HG03108 (cell line): ENCODE measurements around the gene TFEB.

ENCODE experiments used
- ATAC-seq: cut with Tn5 transposase; IDR thresholded peaks from one replicate; pipeline ENCODE4 v1.9.1; 2021; ENCODE audit warnings: moderate library complexity; ENCODE audit not compliant: unreplicated experiment

TFEB gene

GRCh38 chr6:41739041-41739440, 3.6 kb upstream of the TFEB start:
- no peak for ATAC-seq

- ATAC-seq, result no peak
These were observed 2.3 kb upstream of the TFEB start for GRCh38 chr6:41737591-41738130.

GRCh38 chr6:41736800-41737555, 1.6 kb upstream of the TFEB start:
- no peak for ATAC-seq

DNA sequence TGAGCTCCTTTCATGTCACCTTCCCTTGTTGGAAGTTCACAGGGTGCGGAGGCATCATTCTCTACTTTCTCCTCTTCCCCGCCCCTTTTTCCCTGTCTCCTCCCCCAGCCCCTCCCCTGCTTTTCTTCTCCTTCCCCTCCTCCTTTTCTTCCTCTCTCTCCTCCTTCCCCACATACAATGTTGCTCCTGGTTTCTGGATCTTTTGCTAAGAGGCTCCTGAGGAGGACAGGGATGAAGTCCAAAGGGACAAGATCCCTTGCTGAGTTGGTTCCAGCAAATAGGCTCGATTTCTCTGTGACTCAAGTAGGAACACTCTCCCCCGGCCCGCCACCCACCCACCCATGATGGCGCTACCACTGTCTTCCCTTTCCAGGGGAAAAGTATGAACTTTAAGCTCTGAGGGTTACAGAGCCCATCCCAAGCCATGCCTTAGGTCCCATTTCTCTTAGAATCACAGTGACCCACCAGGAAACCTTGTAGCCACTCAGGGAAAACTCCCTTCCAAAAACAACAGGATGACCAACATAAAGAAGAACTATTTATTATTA, 852 bp upstream of the TFEB start:
- ATAC-seq, result no peak

DNA sequence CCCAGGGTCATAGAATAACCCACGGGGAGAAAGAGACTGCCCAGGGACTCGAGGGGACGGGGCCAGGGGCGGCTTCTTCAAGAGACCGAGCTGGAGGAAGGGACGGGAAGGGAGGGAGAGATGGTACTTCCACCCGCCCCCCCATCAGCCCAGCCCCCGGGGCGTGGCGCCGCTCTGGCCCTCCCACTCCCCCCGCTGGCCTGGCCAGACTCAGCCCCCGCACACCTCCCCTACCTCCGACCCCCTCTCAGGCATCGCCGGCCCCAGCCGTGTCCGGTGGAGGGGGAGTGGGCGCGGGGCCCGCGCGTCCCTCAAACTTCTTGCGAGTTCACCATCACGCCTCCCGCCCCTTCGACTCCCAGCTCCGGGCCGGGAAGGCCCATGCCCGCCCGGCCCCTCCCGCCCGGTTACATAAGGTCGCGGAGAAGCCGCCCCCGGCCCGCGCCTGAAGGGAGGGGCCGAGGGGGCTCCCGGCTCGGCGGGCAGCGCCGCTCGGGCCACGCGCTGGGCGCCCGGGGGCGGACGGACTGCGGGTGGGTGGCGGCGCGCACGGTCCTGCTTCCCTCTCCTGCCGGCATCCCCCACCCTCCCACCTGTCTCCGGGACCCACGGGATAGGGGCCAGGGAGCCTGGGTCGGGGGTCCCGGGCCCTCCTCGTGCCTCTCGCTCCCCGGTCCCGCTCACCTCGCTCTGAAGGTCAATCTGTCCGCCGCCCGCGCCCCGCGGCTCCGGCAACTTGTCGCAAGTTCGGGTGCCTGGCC, 562 bp downstream of the TFEB start:
- peak; percentile 17 for ATAC-seq

GRCh38 chr6:41733707-41734665, 1.4 kb downstream of the TFEB start:
- peak; percentile 37 for ATAC-seq

GRCh38 chr6:41733360-41733706, 2.1 kb downstream of the TFEB start:
- no peak for ATAC-seq

- peak; percentile 30 for ATAC-seq
These were observed 2.6 kb downstream of the TFEB start for GRCh38 chr6:41732591-41733359.

GRCh38 chr6:41732149-41732548, 3.3 kb downstream of the TFEB start:
- ATAC-seq, result no peak

- ATAC-seq, result no peak
These were observed 3.8 kb downstream of the TFEB start for GRCh38 chr6:41731561-41732086.

- no peak for ATAC-seq
These were observed 4.6 kb downstream of the TFEB start for GRCh38 chr6:41730531-41731436.

DNA sequence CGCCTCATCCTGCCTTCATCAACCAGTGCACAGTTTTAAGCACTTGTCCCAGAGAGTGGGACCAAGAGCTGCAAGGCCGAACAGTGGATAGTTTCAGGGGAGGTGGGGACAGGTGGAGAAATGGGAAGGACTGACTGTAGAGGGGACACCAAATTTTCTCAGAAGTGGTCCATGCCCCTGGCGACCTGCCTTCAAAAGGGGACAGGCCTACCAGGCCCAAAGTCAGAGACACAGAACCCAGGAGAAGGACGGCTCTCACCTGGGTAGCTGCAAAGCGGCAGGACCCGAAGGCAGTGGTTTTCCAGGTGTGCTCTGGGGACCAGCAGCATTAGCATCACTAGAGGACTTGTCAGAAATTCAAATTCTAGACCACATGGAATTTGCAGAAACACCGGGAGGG, 5.8 kb downstream of the TFEB start:
- no peak for ATAC-seq

DNA sequence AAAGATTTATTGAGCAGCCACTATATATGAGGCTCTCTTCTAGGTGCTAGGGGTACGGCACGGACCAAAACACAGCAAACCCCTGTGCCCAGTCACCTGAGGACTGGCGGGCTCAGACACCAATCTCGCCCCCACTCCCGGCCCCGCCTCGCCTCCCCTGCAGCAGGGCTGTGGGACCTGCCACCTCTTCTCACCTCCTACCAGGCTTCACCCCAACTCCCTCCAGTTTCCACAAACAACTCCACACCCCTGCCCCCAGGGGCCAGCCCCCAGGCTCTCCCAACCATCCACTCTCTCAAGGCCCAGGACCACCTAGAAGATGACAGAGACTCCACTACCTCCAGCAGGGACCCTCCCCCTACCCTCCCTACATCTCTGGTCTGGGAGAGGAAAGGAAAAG, 6.5 kb downstream of the TFEB start:
- no peak for ATAC-seq

DNA sequence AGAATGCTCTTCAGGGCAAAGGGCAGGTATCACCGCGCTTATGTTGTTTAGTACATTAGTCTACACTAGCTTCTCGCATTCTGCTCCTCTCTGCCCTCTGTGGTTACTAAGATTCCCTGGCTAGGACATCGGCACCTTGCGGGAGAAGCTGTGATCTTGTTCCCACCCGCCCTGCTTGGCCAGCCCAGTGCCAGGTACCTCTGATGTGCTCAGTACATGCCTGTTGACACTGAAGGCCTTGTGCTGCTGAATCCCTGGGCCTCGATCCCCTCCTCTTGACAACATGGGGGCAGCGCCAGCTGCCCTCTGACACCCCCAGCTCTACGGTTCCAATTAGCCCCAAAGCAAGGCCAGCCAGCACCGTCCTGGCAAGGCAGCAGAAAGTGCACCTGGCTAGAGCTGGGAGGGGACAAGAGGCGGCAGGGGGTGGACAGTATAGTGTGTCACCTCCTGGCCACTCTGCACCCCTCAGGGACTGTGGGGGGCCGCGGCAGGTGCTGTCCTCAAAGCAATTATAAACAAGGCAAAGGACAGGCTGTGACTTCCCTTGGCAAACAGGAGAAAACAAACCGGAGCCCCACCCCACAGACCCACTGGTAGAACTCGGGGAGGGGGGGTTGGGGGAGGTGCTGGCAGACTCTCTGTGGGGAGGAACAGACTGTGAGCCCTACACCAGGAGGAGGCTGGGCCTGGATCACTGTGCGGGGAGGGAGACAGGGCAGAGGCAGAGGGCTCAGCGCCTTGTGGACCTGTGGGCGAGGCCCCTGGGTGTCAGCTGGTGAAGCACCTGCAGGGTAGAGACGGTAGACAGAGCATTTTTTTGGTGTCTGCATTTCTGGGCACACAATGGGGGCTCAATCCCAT, 7.1 kb downstream of the TFEB start:
- no peak for ATAC-seq

DNA sequence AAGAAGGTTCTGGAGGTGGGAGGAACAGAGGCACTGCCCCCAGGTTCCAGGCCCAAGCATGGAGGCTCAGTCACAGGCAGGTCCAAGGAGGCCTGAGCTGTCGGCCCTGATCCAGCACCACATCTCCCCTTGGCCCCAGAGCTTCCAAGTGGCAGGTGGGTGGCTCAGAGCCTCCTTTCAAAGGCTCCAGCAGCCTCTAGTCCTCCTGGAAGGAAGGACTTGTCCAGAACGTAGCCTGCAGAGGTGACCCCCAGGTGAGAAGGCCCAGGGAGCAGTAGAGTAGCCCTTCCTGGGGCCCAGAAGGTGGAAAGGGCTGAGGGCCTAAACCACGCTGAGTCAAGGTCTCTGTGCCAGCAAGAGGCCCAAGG, 7.7 kb downstream of the TFEB start:
- ATAC-seq, result no peak

DNA sequence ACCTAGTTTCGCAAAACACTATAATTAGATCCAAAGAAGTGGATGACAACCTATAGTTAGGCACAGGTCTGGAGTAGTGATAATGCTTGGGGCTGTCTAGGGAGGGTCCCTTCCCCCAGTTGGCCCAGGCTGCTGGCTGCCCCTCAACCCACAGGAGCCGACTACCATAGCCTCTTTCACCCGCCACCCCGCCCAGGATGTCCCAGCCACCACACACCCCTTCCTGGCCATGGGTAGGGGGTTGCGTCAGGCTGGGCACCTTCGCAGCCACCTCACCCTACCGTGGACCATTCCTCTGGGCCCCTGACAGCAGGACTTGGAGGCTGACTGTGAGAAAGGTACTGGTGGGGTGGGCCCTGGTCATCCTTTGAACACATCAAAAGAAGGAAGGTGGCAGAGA, 8.5 kb downstream of the TFEB start:
- ATAC-seq, result no peak

DNA sequence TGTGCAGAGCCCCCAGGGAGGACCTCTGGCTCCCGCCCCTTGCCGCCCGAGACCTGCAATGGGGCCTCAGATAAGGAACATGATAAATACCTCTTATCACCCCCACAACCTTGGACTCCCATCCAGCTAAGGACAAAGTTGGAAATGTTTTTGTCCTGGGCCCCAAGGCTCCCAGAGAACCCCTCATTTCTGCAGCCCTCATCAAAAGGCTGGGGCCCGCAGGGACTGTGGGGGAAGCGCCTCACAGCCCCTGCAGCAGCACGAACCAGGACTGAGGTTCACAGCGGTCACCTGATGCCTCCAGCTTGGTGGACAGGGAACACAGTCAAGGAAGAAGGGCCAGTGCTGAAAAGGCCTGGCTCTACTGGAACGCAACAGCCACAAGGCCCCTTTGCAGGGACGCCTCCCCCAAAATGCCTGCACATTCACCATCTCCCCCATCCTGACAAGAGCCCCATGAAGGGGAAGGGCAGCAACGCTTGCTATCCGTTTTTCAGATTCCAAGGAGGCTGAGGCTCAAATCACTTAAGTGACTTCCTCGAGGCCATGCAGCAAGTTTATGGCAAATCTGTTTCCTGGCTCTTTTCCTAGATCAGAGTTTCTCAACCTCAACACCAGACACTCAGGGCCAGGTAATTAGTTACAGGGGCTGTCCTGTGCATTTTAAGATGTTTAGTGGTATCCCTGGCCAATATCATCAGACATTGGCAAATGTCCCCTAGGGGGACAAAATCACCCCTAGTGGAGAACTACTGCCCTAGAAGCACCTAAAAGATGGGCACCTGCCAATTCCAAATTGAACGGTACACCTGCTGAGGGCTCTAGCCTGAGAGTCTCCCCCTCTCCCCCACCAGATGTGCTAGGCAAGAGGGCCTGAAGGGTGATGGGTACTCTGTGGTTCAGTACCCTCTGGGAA, 10.6 kb downstream of the TFEB start:
- no peak for ATAC-seq
